Measurements from ENCODE around the gene SDR42E1.

The SDR42E1 gene

GRCh38 chr16:82055728-82056549 lies 44.7 kb upstream of the SDR42E1 start:
- no peaks in the 10 kb centered on the region for H3K36me3 ChIP-seq (ENCODE audit: low read depth)
- ATAC-seq (ENCODE audit: low read depth), result peak; percentile 60
- no peak overlapping the region for H3K4me3 ChIP-seq (ENCODE audit: severe bottlenecking)
- peaks cover 14% of the 10 kb centered on the region for H3K4me1 ChIP-seq (ENCODE audit: insufficient read depth, poor library complexity, severe bottlenecking)
- TF ChIP-seq CTCF (IDR thresholded peaks at IDR 0.05; ENCODE audit: poor library complexity, severe bottlenecking), result no peak
- no peaks in the 10 kb centered on the region for H3K9me3 ChIP-seq (ENCODE audit: severe bottlenecking)
- no peaks in the 10 kb centered on the region for H3K27me3 ChIP-seq (ENCODE audit: insufficient read depth, poor library complexity, severe bottlenecking)
- no peak for DNase-seq (ENCODE audit: low spot score)
- H3K27ac ChIP-seq (ENCODE audit: poor library complexity, severe bottlenecking), result peak overlapping the region; percentile 31

DNA sequence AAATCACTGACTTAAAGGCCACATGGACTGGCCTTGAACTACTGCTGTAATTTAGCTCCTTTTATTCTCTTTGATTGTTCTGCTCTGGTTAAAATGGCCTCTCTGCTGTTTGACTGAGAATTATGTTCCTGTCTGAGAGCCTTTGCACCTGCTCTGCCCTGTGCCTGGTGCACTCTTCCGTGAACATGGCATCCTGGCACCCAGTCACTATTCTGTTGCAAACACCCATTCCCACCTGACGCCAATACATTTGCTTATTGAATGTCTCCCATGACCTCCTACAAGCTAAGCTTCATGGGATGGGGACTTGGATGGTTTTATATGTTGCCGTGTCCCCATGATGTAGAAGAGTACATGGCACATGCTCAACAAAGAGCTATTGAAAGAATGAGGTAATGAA lies 43.8 kb upstream of the SDR42E1 start:
- TF ChIP-seq CTCF (IDR thresholded peaks at IDR 0.05; ENCODE audit: poor library complexity, severe bottlenecking), result no peak
- Histone ChIP-seq H3K4me3 (ENCODE audit: severe bottlenecking) (no peak overlapping the region), H3K4me1 (ENCODE audit: insufficient read depth, poor library complexity, severe bottlenecking) (peaks cover 14% of the 10 kb centered on the region), H3K9me3 (ENCODE audit: severe bottlenecking) (no peaks in the 10 kb centered on the region), H3K36me3 (ENCODE audit: low read depth) (no peaks in the 10 kb centered on the region), H3K27me3 (ENCODE audit: insufficient read depth, poor library complexity, severe bottlenecking) (no peaks in the 10 kb centered on the region), H3K27ac (ENCODE audit: poor library complexity, severe bottlenecking) (no peak overlapping the region)
- ATAC-seq (ENCODE audit: low read depth), result no peak
- DNase-seq (ENCODE audit: low spot score), result no peak

GRCh38 chr16:82051656-82052055 lies 40.4 kb upstream of the SDR42E1 start:
- H3K4me3 ChIP-seq (ENCODE audit: severe bottlenecking), result no peak overlapping the region
- no peaks in the 10 kb centered on the region for H3K27me3 ChIP-seq (ENCODE audit: insufficient read depth, poor library complexity, severe bottlenecking)

GRCh38 chr16:82050909-82051357 lies 39.7 kb upstream of the SDR42E1 start:
- ATAC-seq (ENCODE audit: low read depth) (no peak), DNase-seq (ENCODE audit: low spot score) (no peak)
- H3K27ac ChIP-seq (ENCODE audit: poor library complexity, severe bottlenecking), result no peak overlapping the region
- H3K4me3 ChIP-seq (ENCODE audit: severe bottlenecking), result no peak overlapping the region
- H3K36me3 ChIP-seq (ENCODE audit: low read depth), result no peaks in the 10 kb centered on the region
- TF ChIP-seq CTCF (IDR thresholded peaks at IDR 0.05; ENCODE audit: poor library complexity, severe bottlenecking), result no peak
- H3K9me3 ChIP-seq (ENCODE audit: severe bottlenecking), result no peaks in the 10 kb centered on the region
- peaks cover 5% of the 10 kb centered on the region for H3K4me1 ChIP-seq (ENCODE audit: insufficient read depth, poor library complexity, severe bottlenecking)
- H3K27me3 ChIP-seq (ENCODE audit: insufficient read depth, poor library complexity, severe bottlenecking), result no peaks in the 10 kb centered on the region

More at GRCh38 chr16:82051656-82052055, 40.4 kb upstream of the SDR42E1 start:
- ATAC-seq (ENCODE audit: low read depth), result no peak
- H3K27ac ChIP-seq (ENCODE audit: poor library complexity, severe bottlenecking), result no peak overlapping the region
- no peaks in the 10 kb centered on the region for H3K9me3 ChIP-seq (ENCODE audit: severe bottlenecking)
- no peak for TF ChIP-seq CTCF (IDR thresholded peaks at IDR 0.05; ENCODE audit: poor library complexity, severe bottlenecking)
- peaks cover 13% of the 10 kb centered on the region for H3K4me1 ChIP-seq (ENCODE audit: insufficient read depth, poor library complexity, severe bottlenecking)
- H3K36me3 ChIP-seq (ENCODE audit: low read depth), result no peaks in the 10 kb centered on the region
- DNase-seq (ENCODE audit: low spot score), result no peak

DNA sequence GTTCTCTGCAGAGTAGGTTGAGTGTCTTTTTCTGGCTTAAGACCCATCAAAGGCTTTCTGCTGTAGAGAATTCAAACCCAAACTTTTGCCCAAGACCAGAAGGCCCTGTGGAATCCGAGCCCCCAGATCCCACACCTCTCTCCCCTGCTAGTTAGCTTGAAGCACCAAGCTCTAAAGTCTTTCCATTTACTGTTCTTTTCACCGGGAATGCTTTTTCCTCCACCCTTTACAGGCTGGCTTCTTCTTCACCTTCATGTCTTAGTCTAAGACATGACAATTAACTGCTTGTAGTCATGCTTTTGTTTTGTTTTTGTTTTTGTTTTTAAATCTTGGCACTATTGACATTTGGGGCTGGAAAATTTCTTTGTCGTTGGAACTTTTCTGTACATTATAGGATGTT lies 39.2 kb upstream of the SDR42E1 start:
- peaks cover 1% of the 10 kb centered on the region for H3K4me1 ChIP-seq (ENCODE audit: insufficient read depth, poor library complexity, severe bottlenecking)
- no peak overlapping the region for H3K4me3 ChIP-seq (ENCODE audit: severe bottlenecking)
- no peaks in the 10 kb centered on the region for H3K9me3 ChIP-seq (ENCODE audit: severe bottlenecking)
- no peak for ATAC-seq (ENCODE audit: low read depth)
- DNase-seq (ENCODE audit: low spot score), result no peak
- no peak for TF ChIP-seq CTCF (IDR thresholded peaks at IDR 0.05; ENCODE audit: poor library complexity, severe bottlenecking)
- H3K36me3 ChIP-seq (ENCODE audit: low read depth), result no peaks in the 10 kb centered on the region
- no peaks in the 10 kb centered on the region for H3K27me3 ChIP-seq (ENCODE audit: insufficient read depth, poor library complexity, severe bottlenecking)
- no peak overlapping the region for H3K27ac ChIP-seq (ENCODE audit: poor library complexity, severe bottlenecking)
